Measurements from ENCODE around the gene SAE1. TPM values are rescaled to one million over a fixed set of nuclear protein-coding genes. Genes with fewer than 3 reads are reported as not detected.

Gene SAE1
- total and polyA plus RNA-seq, 2 donors from 2014 or later, result 39.5 to 49.4 TPM

- Histone ChIP-seq H3K9me3 (ENCODE audit: control insufficient read depth in 2 of 3, insufficient read depth in 1 of 3, low read length in 3 of 3) (no peaks in the 10 kb centered on the region), H3K36me3 (ENCODE audit: control insufficient read depth in 2 of 3, insufficient read depth in 3 of 3, low read length in 3 of 3) (no peaks in the 10 kb centered on the region), H3K9ac (ENCODE audit: low read length in 3 of 3) (no peak overlapping the region), H3K4me1 (ENCODE audit: control insufficient read depth in 2 of 3, insufficient read depth in 2 of 3, low read depth in 1 of 3, low read length in 3 of 3) (peaks cover 0 to 4% (median 0%) of the 10 kb centered on the region in 3 donors), H3K4me3 (ENCODE audit: low read length in 3 of 3) (no peak overlapping the region), H3K27me3 (ENCODE audit: control insufficient read depth, insufficient read depth, low read length) (no peaks in the 10 kb centered on the region), H3K27ac (ENCODE audit: low read depth in 2 of 2, low read length in 2 of 2) (no peak overlapping the region)
- DNase-seq (no peak), FAIRE-seq (no peak)
- intact Hi-C loops (cut with DNase I), result no loop called here
- no peak for TF ChIP-seq CTCF (IDR thresholded peaks at IDR 0.05; ENCODE audit: borderline replicate concordance, extremely low read depth, insufficient read depth)
Observed at GRCh38 chr19:47215581-47215980, 84.9 kb downstream of the SAE1 start.

GRCh38 chr19:47221080-47221841 lies 90.6 kb downstream of the SAE1 start:
- DNase-seq (no peak), FAIRE-seq (no peak)
- intact Hi-C loops (cut with DNase I), result no loop called here
- no peak for TF ChIP-seq CTCF (IDR thresholded peaks at IDR 0.05; ENCODE audit: borderline replicate concordance, extremely low read depth, insufficient read depth)
- Histone ChIP-seq H3K9me3 (ENCODE audit: control insufficient read depth in 2 of 3, insufficient read depth in 1 of 3, low read length in 3 of 3) (no peaks in the 10 kb centered on the region), H3K9ac (ENCODE audit: low read length in 3 of 3) (no peak overlapping the region), H3K36me3 (ENCODE audit: control insufficient read depth in 2 of 3, insufficient read depth in 3 of 3, low read length in 3 of 3) (no peaks in the 10 kb centered on the region), H3K4me1 (ENCODE audit: control insufficient read depth in 2 of 3, insufficient read depth in 2 of 3, low read depth in 1 of 3, low read length in 3 of 3) (no peaks in the 10 kb centered on the region), H3K27me3 (ENCODE audit: control insufficient read depth, insufficient read depth, low read length) (no peaks in the 10 kb centered on the region), H3K27ac (ENCODE audit: low read depth in 2 of 2, low read length in 2 of 2) (no peak overlapping the region), H3K4me3 (ENCODE audit: low read length in 3 of 3) (no peak overlapping the region)

- intact Hi-C loops (cut with DNase I), result no loop called here
Observed at GRCh38 chr19:47221890-47222289, 91.3 kb downstream of the SAE1 start.

More at GRCh38 chr19:47221890-47222289, 91.3 kb downstream of the SAE1 start:
- Histone ChIP-seq H3K27ac (ENCODE audit: low read depth in 2 of 2, low read length in 2 of 2) (no peak overlapping the region), H3K9ac (ENCODE audit: low read length in 3 of 3) (no peak overlapping the region), H3K4me3 (ENCODE audit: low read length in 3 of 3) (no peak overlapping the region), H3K9me3 (ENCODE audit: control insufficient read depth in 2 of 3, insufficient read depth in 1 of 3, low read length in 3 of 3) (no peaks in the 10 kb centered on the region), H3K27me3 (ENCODE audit: control insufficient read depth, insufficient read depth, low read length) (no peaks in the 10 kb centered on the region), H3K36me3 (ENCODE audit: control insufficient read depth in 2 of 3, insufficient read depth in 3 of 3, low read length in 3 of 3) (no peaks in the 10 kb centered on the region), H3K4me1 (ENCODE audit: control insufficient read depth in 2 of 3, insufficient read depth in 2 of 3, low read depth in 1 of 3, low read length in 3 of 3) (peaks cover 0 to 5% (median 5%) of the 10 kb centered on the region in 3 donors)
- no peak for TF ChIP-seq CTCF (IDR thresholded peaks at IDR 0.05; ENCODE audit: borderline replicate concordance, extremely low read depth, insufficient read depth)
- no peak for DNase-seq
- no peak for FAIRE-seq

Data from kidney (tissue), 14 donors.